GM19452 (cell line): Measurements from ENCODE around the gene LEFTY2.
A peak's percentile ranks its signal among the peaks of the same experiment; 100 is the strongest.
"Not testable (repeated sequence)": the region's sequence is repeated elsewhere in the genome, so short reads cannot be mapped to it uniquely, and the experiment has no call there.

Experiments
- ATAC-seq: cut with Tn5 transposase; IDR thresholded peaks from one replicate; pipeline ENCODE4 v1.9.1; 2021; ENCODE audit not compliant: unreplicated experiment

LEFTY2 gene

GRCh38 chr1:225941187-225941941 is at the start of gene LEFTY2:
Gene LEFTY2 (minus strand): TSS chr1:225941220. CDS start chr1:225941140, 80 bp downstream.
- no peak for ATAC-seq

- no peak for ATAC-seq
Observed at GRCh38 chr1:225987491-225988316, 46.7 kb upstream of the LEFTY2 start.

GRCh38 chr1:225981714-225982113 is 40.7 kb upstream of the LEFTY2 start:
- ATAC-seq, result no peak

GRCh38 chr1:225980005-225980836 is 39.2 kb upstream of the LEFTY2 start:
- no peak for ATAC-seq

GRCh38 chr1:225979421-225979820 is 38.4 kb upstream of the LEFTY2 start:
- no peak for ATAC-seq

GRCh38 chr1:225977937-225978748 is 37.1 kb upstream of the LEFTY2 start:
- ATAC-seq, result peak; percentile 62

- ATAC-seq, result not testable (repeated sequence)
Observed at GRCh38 chr1:225975146-225975545, 34.1 kb upstream of the LEFTY2 start.

GRCh38 chr1:225974454-225974853 is 33.4 kb upstream of the LEFTY2 start:
- ATAC-seq, result no peak

- ATAC-seq, result no peak
Observed at GRCh38 chr1:225973158-225973557, 32.1 kb upstream of the LEFTY2 start.

- ATAC-seq, result no peak
Observed at GRCh38 chr1:225972344-225973152, 31.5 kb upstream of the LEFTY2 start.

- ATAC-seq, result not testable (repeated sequence)
Observed at GRCh38 chr1:225970592-225971157, 29.7 kb upstream of the LEFTY2 start.

- not testable (repeated sequence) for ATAC-seq
Observed at GRCh38 chr1:225969751-225970150, 28.7 kb upstream of the LEFTY2 start.

GRCh38 chr1:225965231-225965630 is 24.2 kb upstream of the LEFTY2 start:
- ATAC-seq, result no peak

- ATAC-seq, result no peak
Observed at GRCh38 chr1:225963735-225964530, 22.9 kb upstream of the LEFTY2 start.

GRCh38 chr1:225962440-225962975 is 21.5 kb upstream of the LEFTY2 start:
- ATAC-seq, result peak; percentile 66

GRCh38 chr1:225961659-225962439 is 20.8 kb upstream of the LEFTY2 start:
- ATAC-seq, result no peak

GRCh38 chr1:225958041-225958440 is 17.0 kb upstream of the LEFTY2 start:
- no peak for ATAC-seq
